Activated naive CD4-positive, alpha-beta T cell treated with anti-CD3 and anti-CD28 coated beads, Interleukin-2, amount 50 U/mL, for 72 hours (primary cell): ENCODE measurements around the gene MIOX. TPM values are rescaled to one million over a fixed set of nuclear protein-coding genes. Genes with fewer than 3 reads are reported as not detected.

ENCODE experiments used
- ATAC-seq, 2 donors: fragments of 150-1000 bp; cut with Tn5 transposase; 2 replicates each; pipeline ENCODE4 v1.10.0; 2021; ENCODE audit warnings: mild to moderate bottlenecking in 2 of 2, moderate library complexity in 2 of 2
- DNase-seq, 2 donors: peaks; one replicate each; pipeline ENCODE4 v3.0.0; 2021 to 2022; ENCODE audit warnings: low spot score in 2 of 2
- H3K27ac Mint-ChIP-seq, 2 donors: one replicate each; pipeline ENCODE4 v1.8.0; 2022; ENCODE audit warnings: mild to moderate bottlenecking in 2 of 2, mixed read lengths in 2 of 2
- H3K36me3 Mint-ChIP-seq, 2 donors: one replicate each; pipeline ENCODE4 v1.8.0; 2022; ENCODE audit warnings: mixed read lengths in 2 of 2
- H3K9me3 Mint-ChIP-seq, 2 donors: one replicate each; pipeline ENCODE4 v1.8.0; 2022; ENCODE audit warnings: mixed read lengths in 2 of 2
- total RNA-seq, 2 donors: library from RNA; stranded (reverse); gene quantifications; one replicate each; pipeline ENCODE4 v1.2.3, GENCODE V29; 2022

The MIOX gene
- total RNA-seq, 2 donors from 2014 or later: 0.25 TPM; not detected in 1

DNA sequence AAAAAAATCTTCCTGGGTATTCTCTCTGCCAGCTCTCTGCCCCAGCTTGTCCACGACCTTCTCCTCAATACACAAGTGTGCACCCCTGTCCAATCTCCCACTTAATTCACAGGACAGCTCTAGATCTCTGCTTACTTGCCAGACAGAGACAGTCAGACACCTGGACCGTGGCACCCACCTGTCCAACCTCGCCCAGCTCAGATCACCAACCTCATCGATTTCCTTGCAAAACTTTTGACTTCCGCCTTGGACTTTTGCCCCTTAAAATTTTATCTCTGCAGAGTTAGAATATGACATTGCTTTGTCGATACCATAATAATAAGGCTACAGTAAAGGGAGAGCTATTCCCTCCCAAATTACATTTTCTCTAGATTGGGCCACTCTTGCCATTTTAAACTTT is 10.4 kb downstream of the MIOX start:
- H3K27ac Mint-ChIP-seq: no peak overlapping the region

DNA sequence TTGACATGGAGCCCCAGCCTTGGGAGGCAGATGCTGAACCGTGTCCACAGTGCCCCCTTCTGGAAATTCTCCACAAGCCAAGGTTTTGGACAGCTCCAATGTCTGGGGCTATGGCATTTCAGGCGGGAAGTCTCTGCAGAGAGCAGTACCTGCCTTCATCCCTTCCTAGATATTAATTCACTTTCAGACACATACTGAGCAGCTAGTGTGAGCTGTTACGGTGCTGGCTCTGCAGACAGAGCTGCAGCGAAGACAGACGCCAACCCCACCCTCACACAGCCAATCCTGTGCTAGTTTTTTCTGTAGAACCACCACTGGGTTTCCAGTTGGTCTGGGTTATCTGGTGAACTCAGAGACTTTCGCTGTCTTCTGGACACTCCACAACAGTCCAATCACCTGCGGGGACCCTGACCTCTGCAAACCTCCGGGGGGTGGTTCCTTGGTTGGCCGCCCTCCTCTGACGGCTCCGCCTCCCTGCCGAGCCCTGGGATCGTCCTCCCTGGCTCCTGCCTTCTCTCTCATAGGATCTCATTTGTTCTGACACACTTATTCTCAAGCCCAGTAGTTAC is 11.7 kb downstream of the MIOX start:
- Mint-ChIP-seq H3K27ac (peak overlapping the region in 1 of 2 donors; percentile 50), H3K36me3 (no peaks in the 10 kb centered on the region), H3K9me3 (no peaks in the 10 kb centered on the region)
- ATAC-seq (peak; percentile 91), DNase-seq (peak in 1 of 2 donors; percentile 74)

More for the DNA sequence above, 10.4 kb downstream of the MIOX start:
- Mint-ChIP-seq H3K36me3 (no peaks in the 10 kb centered on the region), H3K9me3 (no peaks in the 10 kb centered on the region)
- ATAC-seq (no peak), DNase-seq (no peak)

DNA sequence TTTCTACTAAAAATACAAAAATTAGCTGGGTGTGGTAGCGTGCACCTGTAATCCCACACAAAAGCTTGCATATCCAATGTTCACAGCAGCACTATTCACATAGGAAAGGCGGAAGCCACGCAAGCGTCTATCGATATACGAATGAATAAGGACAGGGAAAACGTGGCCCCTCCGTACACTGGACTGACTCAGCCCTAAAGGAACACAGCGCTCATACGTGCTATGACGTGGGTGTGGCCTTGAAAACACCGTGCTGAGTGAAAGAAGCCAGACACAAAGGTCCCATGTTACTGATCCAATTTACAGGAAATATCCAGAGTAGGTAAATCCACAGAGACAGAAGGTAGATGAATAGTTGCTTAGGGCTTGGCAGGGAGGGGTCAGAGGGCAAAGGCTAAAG is 13.8 kb downstream of the MIOX start:
- ATAC-seq (no peak), DNase-seq (no peak)
- Mint-ChIP-seq H3K36me3 (no peaks in the 10 kb centered on the region), H3K27ac (no peak overlapping the region), H3K9me3 (no peaks in the 10 kb centered on the region)

DNA sequence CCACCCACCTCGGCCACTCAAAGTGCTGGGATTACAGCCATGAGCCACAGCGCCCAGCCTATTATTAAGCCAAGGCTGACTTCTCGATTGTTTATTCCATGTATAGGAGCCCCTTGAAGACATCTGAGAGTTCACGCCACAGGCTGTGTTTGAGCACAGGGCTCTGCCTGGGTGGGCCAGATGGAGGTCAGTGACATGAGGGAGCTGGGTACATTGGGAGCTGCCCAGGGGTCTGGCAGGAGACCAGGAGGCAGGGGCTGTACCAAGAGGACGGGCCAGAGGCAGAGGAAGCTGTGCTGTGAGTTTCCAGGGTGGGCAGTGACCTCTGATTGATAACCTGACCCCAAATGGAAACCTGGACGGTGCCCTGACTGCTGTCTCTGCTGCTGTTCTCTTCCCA is 15.4 kb downstream of the MIOX start:
- DNase-seq (no peak), ATAC-seq (no peak)
- Mint-ChIP-seq H3K27ac (no peak overlapping the region), H3K36me3 (peaks cover 2 to 4% of the 10 kb centered on the region in 2 donors), H3K9me3 (no peaks in the 10 kb centered on the region)

DNA sequence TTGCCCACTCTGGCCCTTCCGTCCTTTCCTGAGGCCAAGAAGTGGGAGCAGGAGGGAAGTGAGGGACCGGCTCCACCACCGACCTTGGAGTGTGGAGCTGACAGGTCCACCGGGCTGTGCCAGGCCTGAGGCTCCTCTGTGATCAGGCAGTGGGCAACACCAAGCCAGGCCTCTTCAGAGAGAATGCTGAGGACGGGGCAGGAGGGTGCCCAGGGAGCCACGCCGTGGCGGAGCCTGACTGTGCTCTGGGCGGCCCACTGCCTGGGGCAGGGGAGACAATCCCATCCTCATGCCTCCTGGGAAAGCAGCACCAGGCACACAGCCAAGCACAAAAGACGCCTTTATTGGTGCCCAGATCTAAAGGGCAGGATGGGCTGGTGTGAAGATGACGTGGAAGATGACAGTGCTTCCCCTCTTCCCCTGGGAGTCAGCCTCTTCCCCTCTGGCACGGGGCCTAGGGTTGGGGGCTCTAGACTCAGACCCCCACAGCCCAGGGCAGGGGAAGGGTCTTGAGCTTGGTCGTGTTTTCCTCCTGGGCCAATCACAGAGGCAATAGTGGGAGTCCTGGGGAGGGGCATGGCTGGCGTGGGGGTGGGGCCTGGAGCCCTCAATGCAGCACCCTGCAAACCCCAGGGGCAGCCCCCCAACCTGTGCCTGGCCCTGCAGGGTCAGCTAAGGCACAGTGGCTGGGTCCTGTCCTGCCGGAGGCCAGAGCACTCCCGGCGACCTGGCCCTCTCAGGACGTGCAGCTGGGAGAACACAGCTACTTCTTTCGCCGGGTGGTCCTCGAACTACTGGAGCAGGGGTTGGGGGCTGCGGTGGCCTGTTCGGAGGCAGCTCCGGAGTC is 16.2 kb downstream of the MIOX start:
- Mint-ChIP-seq H3K9me3 (no peaks in the 10 kb centered on the region), H3K36me3 (peaks cover 6 to 8% of the 10 kb centered on the region in 2 donors), H3K27ac (no peak overlapping the region)
- DNase-seq: no peak
- ATAC-seq: no peak

DNA sequence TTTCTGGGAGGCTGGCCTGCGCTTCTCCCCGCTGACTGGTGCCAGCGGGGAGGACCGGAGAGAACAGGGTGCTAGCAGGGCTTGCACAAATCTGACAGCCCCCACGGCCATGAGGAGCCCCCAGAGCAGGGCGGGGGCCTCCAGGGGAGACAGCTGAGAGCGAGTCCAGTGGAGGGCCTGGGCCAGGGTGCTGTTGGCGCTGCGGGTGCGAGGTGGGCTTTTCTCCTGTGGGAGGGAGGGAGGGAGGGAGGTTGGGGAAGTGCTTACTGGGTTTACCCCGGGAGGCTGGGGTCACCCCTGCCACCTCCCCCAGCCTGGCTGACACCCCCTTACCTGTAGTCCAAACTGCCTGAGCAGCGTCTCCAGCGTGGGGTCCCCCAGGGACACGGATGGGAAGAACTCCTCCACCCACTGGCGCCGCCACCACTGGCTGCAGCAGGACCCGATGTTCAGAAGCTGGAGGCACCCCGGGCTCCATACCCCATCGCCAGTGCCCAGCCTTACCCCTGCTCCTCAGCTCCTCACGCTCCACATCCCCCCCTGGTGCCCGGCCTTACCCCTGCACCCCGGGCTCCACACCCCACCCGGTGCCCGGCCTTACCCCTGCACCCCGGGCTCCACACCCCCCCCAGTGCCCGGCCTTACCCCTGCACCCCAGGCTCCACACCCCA is 17.0 kb downstream of the MIOX start:
- DNase-seq: no peak
- Mint-ChIP-seq H3K36me3 (peaks cover 6 to 11% of the 10 kb centered on the region in 2 donors), H3K27ac (no peak overlapping the region), H3K9me3 (no peaks in the 10 kb centered on the region)
- ATAC-seq: no peak

DNA sequence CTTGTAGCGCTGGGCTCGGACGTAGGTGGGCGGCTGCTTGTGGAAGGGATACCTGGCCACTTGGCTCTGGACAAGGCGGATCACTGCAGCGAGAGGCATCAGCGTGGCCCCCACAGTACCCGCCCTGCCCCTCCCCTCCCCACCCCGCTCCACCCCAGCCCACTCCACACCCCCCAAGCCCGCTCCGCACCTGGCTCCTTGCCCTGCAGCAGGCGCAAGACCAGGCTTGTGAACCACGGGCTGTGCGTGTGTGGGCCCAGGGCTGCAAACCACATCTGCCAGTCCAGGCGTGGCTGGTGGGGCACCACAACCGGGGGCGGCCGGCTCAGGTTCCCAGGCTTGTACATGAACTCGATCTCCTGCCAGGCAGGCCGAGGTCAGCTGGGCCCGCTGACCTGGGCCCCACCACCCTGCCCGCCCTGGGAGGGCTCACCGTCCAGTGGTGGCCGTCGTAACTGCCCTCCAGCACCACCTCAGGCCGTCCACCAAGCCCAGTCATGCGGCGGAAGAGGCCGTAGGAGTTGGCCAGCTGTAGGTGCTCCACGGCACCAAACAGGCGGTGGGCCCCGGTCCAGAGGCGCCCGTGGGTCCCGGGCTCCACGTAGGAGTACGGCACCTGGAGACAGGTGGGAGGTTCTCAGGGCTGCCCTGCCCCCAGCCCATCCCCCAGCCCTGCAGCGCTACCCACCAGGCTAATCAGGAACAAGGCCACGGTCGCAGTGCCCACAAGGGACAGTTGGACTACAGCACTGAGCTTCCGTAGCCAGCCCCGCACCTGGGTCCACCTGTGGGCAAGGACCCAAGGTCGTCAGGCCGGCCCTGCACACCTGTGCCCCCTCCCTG is 17.9 kb downstream of the MIOX start:
- Mint-ChIP-seq H3K27ac (no peak overlapping the region), H3K36me3 (peaks cover 12 to 21% of the 10 kb centered on the region in 2 donors), H3K9me3 (no peaks in the 10 kb centered on the region)
- ATAC-seq (no peak), DNase-seq (no peak)

DNA sequence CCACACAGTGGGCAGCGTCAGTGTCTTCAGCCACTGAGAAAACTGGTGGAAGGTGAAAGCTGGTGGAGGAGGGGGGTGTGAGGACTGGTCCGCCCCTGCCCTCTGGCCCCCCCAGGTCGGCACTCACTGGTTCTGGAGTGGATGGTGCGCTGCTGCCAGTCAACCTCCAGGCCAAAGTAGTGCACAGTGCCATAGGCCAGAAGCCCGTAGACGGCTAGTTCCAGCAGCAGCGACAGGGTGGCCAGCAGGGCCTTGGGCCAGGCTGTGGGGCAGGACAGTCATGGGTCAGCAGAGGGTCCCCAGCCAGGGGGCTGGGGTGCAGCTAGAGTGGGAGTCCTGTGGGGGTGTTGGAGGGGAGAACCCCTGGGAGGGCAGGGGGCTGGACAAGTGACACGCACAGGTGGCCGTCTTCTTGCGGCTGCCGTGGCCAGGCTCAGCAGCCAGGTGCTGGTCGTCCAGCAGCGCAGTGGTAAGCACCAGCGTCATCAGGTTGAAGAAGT is 18.7 kb downstream of the MIOX start:
- ATAC-seq: no peak
- Mint-ChIP-seq H3K27ac (no peak overlapping the region), H3K9me3 (no peaks in the 10 kb centered on the region)

DNA sequence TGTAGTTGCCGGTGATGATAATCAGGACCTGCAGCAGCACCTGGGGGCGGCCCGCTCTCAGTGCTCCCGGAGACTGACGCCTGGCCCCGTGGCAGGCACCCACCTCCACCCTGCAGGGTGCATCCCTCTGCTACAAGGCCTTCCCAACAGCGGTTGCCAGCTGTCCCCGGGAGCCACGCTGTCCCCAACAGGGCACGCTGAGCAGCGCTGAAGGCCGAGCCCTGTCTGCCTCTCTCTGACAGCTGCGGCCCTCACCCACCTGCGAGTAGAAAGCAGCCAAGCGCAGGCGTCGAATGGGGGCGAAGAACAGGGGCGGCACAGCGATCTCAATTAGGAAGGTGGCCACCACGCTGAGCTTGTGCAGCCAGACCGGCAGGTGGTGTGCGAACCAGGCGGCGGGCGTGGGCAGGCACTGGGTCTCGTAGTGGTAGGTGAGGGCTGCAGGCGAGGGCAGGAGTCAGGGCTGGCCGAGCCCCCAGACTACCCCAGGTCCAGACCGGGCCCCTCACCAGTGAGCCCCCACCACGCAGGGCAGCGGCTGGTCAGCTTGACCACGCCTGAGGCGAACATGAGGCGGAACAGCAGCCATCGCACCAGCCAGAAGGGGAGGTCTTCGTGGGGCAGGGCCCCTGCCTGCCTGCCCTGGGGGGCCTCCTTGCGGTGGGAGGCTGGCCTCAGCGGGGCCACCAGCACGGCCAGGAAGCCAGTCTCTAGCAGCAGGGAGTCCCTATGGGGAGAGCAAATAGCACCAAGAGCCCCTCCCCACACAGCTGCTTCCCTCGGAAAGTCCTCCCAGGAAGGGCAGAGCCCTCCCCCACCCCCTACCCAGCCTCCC is 19.3 kb downstream of the MIOX start:
- Mint-ChIP-seq H3K9me3 (no peaks in the 10 kb centered on the region), H3K27ac (no peak overlapping the region), H3K36me3 (peaks cover 12 to 22% of the 10 kb centered on the region in 2 donors)
- ATAC-seq: no peak
- DNase-seq: no peak

More for the DNA sequence above, 18.7 kb downstream of the MIOX start:
- H3K36me3 Mint-ChIP-seq: peaks cover 12 to 22% of the 10 kb centered on the region in 2 donors
- DNase-seq: no peak

DNA sequence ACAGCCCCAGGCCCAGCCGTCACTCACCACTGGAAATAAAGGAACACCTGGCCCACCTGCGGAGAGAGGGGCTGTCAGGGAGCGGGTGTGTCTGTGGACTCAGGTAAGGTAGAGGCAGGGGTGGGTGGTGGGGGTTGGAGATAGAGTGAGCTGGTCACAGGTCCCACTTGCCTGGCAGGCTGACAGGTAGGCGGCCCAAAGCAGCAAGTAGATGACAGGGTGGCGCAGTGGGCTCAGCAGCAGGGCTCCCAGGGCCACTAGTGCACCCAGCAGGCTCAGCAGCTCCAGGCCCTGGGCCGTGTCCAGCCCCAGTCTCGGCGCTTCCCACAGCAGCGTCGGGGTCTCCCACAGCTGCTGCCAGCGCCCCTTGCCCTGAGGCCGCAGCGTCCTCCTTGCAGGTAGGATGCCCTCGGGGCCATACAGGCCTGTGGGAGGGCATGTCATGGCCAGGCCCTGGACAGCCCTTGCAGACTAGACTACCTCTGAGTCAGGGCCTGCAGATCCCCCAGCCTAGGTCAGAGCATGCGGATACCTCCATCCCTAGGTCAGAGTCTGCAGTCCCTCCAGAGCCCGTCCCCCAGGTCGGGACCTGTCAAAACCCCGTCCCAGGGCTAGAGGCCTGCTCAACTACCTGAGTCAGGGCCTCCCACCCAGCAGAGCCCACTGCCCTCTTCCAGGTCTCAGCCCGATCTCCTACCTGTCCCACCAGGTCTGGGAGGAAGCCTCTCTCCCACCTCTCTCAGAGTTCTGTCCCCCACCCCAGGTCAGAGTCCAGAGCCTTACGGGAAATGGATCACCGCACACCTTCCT is 20.2 kb downstream of the MIOX start:
- peak in 1 of 2 donors; percentile 9 for ATAC-seq
- H3K27ac Mint-ChIP-seq: peak overlapping the region; percentile 89 to 98
- H3K9me3 Mint-ChIP-seq: no peaks in the 10 kb centered on the region
- no peak for DNase-seq
- H3K36me3 Mint-ChIP-seq: peaks cover 12 to 22% of the 10 kb centered on the region in 2 donors

DNA sequence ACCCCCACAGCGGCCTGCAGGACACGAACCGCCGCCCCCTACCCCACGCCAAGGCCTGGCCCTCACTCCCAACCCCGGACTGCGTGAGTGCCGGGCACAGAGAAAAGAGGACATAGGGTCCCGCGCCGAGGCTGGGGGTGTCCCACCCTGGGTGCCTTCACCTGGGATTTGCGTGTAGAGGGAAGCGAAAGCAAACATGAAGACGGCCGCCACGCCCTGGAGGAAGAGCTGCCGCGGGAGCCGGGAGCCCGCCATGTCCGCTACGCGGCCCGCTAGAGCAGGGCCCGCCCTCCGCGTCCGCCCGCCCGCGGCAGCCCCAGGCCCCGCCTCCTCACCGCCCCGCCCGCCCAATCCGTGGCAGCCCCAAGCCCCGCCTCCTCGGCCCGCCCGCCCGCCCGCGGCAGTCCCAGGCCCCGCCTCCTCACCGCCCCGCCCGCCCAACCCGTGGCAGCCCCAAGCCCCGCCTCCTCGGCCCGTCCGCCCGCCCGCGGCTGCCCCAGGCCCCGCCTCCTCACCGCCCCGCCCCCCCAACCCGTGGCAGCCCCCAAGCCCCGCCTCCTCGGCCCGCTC is 20.8 kb downstream of the MIOX start, which contains the start of gene LMF2:
TSS of gene LMF2 (minus strand) at position 282 of the 570 bp plus-strand sequence. CDS start at position 255, 27 bp downstream.
- peaks cover 12 to 27% of the 10 kb centered on the region in 2 donors for H3K36me3 Mint-ChIP-seq
- ATAC-seq: peak; percentile 83 to 86

DNA sequence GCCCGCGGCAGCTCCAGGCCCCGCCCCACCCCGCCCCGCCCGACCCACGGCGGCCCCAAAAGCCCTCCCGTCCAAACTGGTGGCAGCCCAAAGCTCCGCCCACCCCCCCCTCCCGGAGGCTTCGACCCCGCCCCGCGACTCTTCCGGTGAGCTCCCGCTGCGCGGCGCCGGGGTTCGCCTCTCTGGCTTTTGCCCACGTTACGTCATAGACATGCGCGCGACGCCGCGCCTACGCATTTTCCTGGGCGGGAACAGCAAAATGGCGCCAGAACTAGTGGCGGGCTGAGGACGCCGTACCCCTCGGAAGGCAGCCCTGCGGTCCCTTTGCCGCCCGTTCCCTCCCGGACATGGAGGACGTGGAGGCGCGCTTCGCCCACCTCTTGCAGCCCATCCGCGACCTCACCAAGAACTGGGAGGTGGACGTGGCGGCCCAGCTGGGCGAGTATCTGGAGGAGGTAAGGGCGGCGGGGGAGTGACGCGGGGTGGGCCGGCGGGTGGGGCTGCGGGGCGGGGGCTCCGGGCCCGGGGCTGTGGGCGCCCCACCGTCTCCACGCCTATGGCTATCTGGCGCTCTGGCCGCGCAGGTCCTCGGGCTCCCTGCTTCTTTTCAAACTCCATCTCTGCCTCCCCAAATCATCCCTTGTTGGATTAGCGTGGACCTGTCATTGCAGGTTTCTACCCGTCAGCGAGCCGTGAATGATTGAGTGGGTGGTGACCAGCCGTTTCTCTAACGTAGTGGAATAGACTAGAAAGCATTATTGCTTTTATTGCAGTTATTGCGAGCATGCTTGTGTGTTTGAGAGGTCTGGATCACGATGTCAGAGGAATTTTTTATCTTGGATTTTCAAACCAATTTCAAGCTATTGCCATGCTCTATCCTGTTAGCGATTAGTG is 21.6 kb downstream of the MIOX start, which contains the start of gene NCAPH2:
TSS of gene NCAPH2 (plus strand) at position 234 of the 894 bp plus-strand sequence. CDS start at position 348, 114 bp downstream.
- peak; percentile 70 to 78 for ATAC-seq
- Mint-ChIP-seq H3K9me3 (no peaks in the 10 kb centered on the region), H3K36me3 (peaks cover 12 to 29% of the 10 kb centered on the region in 2 donors), H3K27ac (peak within 1 kb of the TSS; percentile 89 to 98)
- DNase-seq: peak; percentile 97 to 99

More for the DNA sequence above, 20.8 kb downstream of the MIOX start, which contains the start of gene LMF2:
- Mint-ChIP-seq H3K27ac (peak within 1 kb of the TSS; percentile 89 to 98), H3K9me3 (no peaks in the 10 kb centered on the region)
- peak; percentile 91 to 93 for DNase-seq

DNA sequence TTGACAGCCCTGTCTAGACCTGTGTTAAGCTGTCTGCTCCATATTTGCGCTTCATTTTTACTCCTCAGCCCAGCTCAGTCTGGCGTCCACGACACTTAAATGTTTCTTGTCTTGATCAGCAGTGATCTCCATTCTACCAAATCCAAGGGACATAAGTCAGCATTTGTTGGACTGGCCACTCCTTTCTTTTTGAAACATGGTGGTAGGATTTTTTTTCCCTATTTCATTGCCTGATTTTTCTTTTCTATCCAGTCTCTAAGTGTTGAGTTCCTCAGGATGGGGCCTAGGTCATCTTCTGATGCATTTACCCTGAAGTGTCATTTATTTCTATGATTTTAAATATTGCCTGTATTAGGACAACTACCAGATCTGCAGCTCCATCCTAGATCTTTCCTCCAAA is 22.2 kb downstream of the MIOX start:
- ATAC-seq: no peak
- DNase-seq: no peak
- Mint-ChIP-seq H3K36me3 (peaks cover 12 to 29% of the 10 kb centered on the region in 2 donors), H3K9me3 (no peaks in the 10 kb centered on the region), H3K27ac (peak overlapping the region; percentile 89 to 94)
